HG03460 (cell line): ENCODE measurements around the gene NRXN3.

Source experiments
- ATAC-seq: cut with Tn5 transposase; IDR thresholded peaks from one replicate; pipeline ENCODE4 v1.9.1; 2021; ENCODE audit not compliant: unreplicated experiment

Gene NRXN3

DNA sequence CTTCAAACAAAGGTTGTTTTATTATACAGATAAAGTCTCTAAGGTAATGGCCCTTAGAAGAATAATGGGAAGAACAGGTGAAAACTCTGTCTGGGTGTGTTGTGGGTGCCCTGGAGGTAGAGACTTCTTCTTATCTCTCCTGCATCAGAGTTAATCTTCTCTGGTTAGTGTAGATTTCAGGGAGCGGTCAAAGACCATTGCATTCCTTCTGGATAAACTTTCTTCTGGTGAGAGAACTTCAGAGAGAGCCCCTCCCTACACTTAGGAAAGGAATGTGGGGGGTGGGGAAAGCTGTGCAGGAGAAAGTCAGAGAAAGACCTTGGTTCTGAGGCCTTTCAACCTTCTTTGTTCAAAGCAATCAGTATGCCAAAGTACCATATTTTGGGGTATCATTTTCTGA, 1382.6 kb downstream of the NRXN3 start:
- ATAC-seq: no peak

DNA sequence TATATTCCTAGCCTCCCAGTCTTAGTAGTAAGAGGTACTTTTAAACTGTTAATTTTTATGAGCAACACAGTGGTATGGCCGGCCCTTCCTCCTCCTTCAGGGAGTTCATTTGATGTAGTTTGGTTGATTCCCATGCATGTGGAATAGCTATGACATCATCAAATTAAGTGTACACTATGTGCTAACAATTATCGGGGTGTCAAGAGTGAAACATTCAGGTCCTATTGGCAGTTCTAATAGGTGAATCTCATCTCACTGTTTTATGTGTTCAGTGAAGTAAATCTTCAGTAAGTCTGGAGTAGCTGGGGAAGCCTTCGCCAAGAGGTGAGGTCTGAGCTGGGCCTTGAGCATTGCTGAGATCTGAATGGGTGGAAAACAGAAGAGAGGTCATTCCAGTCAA, 1384.6 kb downstream of the NRXN3 start:
- ATAC-seq: no peak

DNA sequence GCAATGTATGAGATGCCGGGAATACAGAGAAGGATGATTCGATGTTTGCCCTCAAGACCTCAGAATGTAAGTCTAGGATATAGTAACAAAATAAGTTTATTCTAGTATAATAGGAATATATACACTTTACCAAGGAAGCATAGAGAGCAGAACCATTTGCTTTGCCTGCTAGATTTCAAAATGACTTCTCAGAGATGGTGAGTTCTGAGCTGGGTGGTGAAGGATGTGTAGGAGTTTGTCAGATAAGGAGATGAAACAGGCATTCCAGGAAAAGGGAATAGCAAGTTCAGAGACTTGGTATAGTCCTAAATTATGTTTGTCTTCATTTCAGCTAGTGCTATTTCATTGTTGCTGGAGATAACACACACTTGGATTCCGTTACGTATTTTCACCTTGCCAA, 1385.3 kb downstream of the NRXN3 start:
- no peak for ATAC-seq

DNA sequence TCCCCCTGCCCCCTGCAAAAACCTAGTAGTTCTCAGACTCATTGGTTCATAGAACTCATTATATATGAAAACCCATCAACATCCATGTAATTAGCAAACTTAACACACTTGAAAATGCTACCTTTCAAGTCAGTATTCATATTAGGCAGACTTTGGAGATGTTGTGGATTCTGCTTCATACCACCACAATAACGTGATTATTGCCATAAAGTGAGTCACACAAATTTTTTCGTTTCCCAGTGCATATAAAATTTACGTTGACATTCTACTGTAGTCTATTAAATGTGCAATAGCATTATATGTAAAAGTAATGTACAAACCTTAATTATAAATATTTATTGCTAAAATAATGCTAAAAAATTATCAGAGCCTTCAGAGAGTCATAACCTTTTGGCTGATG, 1387.1 kb downstream of the NRXN3 start:
- ATAC-seq: no peak

DNA sequence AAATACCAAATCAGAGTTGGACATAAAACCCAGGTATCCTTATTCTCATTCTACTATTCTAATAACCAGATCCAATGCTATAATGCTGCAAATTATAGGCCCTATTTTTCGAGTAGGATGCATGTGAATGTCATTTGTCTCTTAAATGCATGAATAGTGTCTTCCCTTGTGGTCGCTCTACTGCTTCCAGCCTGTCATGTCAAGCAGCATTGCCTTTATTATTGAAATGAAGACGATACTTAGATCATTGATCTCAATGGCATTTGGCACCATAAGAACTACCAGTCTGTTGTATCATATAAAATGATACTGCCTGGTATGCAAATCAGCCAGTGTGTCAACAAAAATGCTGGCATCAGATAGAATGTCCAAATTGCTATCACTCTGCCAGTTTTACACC, 1392.0 kb downstream of the NRXN3 start:
- no peak for ATAC-seq

DNA sequence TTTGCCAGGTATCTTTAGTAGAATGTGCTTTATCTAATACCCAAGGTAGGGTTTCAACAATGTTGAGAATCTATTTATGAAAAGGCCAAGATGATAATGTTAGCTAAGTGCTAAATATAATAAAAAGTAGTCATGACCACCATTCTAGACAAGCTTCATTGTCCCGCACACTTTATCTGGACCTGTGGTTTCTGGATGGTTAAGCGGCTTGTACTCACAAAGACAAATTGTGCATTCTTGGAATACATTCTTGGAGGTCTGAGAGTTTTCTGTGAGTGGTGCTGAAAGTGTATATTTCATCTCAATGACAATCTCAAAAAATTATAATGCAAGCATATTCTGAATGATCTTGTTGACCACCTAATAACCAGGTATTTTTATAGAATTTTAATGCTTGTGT, 1394.2 kb downstream of the NRXN3 start:
- ATAC-seq: no peak

DNA sequence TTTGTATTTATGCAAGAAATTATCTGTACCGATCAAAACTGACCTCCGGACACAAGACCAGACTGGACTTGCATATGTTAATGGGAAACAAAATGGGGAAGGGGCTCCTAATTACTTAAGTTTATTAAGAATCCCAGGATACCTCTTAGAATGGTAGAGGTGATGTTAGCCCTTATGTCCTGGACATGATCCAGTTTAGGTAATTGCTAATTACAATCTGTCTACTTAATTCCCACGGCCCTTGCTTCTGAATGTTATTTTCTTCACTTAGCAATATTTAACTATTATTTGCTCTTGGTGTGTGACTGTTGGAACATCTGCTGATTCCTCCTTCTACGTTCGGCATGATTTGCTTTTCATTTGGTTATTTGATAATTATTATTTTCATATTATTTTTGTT, 1397.1 kb downstream of the NRXN3 start:
- no peak for ATAC-seq

DNA sequence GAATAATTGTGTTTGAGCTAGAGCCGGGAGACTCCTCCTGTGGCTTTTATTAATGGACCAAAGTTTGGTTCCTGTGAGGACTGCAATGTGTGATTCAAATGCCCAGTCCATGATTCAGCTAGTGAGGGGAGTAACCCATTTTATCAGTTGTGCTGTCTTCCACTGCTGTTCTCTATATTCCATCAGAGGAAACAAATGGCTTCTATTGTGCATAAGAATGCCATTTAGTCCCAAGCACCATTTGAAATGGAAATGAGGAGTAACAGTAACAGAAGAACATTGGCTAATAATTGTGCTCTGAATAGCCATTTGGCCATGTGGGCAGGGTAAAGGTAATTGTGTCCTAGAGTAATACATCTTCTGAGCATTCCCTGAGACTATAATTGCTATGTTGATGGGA, 1398.4 kb downstream of the NRXN3 start:
- ATAC-seq: no peak

DNA sequence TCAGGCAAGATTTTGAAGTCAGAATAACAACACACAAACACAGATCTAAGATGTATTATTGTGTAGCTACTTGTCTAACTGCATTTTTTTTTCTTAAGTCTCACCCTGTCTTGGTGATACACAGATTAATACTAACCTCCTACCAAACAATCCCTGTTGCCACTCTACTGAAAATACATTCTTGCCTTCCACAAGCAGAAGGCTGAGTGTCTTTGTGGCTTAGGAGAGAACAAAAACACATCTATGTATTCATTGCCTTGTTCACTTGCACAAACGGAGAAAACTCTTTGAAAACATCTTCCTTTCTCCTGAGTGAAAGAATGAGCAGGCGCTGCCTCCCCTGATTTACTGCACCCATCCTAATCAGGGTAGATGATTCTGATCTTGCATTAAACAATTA, 1398.9 kb downstream of the NRXN3 start:
- ATAC-seq: no peak

DNA sequence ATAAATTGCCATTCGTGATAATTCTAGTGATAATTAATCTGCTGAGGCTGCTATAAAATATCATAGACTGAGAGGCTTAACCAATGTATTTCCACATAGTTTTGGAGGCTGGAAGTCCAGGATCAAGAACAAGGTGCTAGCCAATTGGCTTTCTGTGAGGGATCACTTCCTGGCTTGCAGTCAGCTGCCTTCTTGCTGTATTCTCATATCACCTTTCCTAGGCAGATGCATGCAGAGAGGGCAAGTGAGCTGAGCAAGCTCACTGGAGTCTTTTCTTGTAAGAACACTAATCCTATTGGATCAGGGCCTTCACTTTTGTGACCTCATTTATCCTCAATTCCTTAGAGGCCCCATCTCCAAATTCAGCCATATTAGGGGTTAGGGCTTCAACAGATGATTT, 1400.5 kb downstream of the NRXN3 start:
- no peak for ATAC-seq

DNA sequence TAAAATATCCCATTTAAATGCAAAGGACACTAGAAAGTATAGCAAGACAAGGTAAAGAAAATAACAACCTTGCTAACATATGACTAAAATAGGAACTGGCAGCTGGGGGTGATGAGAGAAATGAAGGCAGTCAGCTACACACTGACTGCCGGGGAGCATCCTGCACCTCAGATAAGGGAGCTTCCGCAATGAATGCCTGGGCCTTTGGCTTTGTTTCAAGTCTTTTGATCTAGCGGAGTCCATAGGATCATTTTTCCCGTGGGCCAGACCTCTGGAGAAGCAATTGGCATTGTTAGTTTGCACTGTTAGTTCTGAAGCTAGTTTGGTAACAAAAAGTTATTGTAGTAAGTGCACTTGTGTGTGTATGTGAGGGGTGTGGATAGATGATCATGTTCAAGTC, 1401.2 kb downstream of the NRXN3 start:
- ATAC-seq: no peak

DNA sequence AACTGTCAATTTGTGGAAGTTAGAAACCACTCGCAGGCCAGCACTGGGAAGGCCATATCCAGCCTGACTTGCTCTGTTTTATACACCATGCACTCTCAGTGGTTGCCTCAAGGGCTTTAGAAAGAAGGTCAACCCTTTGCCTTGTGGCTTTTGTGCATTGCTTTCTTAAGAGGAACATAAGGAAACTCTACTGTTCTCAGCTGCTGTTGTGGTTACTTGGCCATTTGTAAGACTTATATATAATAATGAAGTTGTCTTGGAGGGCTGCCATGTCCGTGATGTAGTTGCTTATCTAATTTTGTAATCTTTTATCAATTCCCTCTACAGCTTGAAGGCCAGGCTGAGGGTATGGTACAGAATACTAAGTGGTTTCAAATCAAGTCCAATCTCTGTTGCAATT, 1403.3 kb downstream of the NRXN3 start:
- no peak for ATAC-seq

DNA sequence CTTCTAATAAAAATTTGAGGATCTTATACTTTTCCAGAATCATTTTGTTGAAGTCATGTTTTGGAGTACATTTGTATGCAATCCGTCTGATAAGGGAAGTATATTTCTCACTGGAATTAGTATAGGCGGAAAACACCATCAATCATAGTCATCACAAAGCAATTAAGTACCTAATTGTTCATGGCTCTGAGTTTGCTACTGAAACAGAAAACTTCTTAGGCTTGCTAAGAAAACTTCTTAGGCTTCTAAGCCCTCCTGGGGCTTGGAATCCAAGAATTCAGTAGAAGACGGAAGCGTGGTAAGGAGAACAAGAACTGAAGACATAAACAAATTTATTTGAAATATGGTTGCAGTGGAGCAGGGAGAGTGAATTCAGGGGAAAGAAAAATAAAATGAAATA, 1404.9 kb downstream of the NRXN3 start:
- ATAC-seq: no peak

DNA sequence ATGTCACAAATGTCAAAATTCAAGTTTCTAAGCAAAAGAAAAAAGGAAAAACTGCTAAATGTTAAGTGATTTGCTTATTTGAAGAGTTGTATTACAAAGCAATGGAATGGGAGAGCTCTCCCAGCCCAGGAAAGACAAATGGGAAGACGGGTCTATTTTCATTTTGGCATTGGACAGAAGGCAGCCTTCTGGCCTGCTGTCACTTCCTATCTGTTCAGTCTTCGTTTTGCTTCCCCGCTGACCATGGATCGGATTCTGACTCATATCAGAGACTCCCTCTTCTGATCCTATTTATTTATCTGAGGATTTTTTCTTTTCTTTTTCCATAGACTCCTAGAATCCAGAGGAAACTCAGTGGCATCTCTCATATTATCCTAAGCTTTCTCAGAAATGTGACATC, 1406.3 kb downstream of the NRXN3 start:
- no peak for ATAC-seq

DNA sequence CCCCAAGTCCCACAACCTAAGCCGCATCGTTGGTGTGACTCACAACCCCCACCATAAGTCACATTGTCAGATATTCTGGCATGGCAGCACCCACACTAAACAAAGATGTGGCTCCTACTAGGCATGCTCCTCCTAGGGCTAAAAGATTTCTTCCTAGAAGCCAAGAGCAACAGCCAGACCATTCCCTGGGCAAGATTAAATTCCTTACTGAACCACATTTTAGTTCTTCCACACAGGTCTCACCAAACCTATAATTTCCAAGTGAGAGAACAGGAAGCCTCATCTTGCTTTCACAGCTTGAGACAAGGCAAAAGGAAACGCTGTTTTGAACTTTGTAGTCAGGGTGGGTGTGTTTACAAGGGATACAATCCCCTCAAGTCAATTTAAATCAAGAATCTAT, 1408.3 kb downstream of the NRXN3 start:
- no peak for ATAC-seq

DNA sequence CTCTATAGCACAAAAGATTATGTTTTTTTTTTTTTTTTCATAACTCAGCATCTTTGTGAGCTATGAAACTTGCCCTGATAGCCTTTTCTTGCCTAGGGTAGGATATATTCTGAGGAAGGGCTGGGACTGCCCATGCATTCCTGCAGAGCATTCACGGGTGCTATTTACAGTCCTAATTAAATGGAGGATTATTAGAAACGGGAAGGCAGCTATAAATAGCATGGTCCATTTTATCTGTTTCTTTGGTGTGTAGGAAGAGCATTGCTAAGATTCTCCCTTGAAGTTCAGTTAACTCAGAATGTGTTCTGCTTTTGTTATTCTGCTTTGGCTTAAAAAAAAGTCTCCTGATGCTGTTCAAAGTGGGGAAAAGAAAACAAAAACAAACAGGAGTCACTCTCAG, 1410.2 kb downstream of the NRXN3 start:
- ATAC-seq: no peak

DNA sequence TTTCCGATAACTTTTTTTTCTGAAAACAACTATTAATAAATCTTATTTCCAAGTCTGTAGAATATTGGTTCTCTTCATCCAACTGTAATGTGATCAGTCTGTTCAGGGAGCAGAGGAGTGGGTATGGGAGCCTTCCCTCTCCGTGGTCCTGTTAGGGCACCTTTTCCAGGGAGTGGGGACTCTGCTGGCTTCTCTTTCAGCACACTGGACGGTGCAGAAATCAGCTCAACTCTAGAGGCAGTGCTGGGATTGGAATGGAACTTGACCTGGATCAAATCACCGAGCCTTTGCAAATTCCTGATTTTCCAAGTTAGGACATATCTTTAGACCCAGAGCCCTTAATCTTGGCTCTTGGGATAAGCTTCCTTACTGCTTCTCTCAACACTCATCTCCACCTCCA, 1410.7 kb downstream of the NRXN3 start:
- ATAC-seq: no peak

DNA sequence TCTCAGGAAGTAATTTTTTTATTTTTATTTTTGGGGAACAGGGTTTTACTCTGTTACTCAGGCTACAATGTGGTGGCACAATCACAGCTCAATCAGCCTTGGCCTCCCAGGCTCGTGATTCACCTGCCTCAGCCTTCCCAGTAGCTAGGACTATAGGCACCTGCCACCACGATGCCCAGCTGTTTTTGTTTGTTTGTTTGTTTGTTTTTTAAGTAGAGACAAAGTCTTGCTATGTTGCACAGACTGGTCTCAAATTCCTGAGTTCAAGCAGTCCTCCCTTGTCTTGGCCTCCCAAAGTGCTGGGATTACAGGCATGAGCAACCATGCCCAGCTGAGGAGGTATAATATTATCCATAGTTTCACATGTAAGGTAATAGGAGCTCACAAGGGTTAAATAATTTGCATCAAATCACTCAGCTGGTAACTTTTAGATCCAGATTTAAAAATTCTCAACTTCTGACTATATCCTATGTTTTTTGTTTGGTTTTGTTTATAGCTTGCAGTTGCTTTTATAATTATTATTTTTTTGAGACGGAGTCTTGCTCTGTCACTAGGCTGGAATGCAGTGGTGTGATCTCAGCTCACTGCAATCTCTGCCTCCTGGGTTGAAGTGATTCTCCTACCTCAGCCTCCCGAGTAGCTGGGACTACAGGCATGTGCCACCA, 1411.9 kb downstream of the NRXN3 start:
- no peak for ATAC-seq

DNA sequence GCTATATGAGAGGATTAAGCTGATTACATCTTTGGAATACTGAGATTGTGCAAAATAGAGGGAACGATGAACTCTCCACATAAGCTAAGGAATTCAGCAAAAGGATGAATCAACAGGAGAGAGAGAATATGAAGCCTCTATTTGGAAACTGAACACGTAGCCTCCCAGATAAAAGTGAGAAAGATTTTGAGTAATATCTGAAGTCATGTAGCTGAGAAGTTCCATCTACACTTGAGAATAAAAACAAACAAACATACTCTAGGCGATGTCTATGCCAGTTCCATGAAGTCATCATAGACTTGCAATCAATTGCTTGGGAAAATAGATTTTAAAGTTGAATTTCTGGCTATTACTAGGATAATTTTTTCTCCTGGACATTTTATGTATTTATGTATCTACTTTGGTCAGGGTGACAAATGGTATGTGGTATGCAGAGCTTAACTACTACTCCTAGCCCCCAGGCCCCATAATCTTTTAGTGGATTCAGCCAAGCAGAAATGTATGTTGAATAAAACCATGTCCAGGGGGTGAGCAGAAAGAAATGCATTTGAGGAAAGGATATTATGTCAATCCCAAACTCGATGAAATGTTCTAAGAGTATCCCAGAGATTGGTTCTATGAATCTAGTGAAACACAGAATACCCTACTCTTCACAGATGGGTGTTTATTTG, 1413.7 kb downstream of the NRXN3 start:
- ATAC-seq: no peak

DNA sequence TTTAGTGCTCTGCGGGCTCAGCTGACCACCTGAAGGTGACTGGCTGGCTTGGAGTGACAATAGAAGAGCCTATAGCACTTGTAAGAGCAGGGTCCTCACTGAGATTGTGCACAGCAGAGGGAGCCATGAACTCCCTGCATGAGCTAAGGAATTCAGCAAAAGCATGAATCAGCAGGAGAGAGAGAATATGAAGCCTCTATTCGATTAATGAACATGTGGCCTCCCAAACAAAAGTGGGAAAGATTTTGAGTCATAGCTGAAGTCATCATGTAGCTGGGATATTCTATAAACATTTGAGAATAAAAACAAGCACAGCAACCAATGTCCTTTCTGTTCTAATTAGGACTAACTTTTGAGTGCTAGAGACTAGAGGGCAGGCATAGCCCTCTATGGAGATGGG, 1414.5 kb downstream of the NRXN3 start:
- no peak for ATAC-seq

DNA sequence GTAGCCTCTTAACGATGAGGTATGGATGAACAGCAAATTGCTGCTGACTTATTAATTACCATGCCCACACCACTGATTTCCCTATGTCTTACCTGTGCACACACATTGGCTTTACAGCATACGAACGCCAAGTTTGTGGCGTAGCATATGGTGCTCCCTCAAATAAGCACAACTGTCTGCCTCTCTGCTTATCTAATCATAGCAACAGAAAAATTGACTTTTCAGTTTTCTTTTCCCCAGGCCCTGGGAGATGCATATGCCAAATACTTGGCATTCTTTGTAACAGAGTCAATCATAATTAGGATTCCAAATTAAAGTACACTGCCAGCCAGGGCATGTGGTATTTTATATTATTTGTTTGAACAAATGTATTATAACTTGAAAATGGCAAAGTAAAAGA, 1415.7 kb downstream of the NRXN3 start:
- no peak for ATAC-seq

DNA sequence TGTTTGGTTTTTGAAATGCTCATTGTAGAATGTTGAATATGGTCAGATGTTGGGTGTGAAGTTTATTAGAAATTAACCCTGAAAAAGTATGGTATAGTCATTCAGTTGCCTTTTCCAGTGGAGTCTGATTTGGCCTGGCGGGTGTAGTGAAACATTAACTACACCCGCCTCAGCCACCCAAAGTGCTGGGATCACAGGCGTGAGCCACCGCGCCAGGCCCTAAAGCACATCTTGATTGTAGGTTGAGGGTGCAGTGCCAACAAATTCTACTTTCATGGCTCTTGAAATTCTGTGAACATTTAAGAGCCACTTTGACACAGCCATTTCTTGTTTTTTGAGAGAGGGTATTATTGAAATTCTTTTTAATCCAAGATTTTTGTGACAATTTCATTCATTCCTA, 1416.2 kb downstream of the NRXN3 start:
- no peak for ATAC-seq

DNA sequence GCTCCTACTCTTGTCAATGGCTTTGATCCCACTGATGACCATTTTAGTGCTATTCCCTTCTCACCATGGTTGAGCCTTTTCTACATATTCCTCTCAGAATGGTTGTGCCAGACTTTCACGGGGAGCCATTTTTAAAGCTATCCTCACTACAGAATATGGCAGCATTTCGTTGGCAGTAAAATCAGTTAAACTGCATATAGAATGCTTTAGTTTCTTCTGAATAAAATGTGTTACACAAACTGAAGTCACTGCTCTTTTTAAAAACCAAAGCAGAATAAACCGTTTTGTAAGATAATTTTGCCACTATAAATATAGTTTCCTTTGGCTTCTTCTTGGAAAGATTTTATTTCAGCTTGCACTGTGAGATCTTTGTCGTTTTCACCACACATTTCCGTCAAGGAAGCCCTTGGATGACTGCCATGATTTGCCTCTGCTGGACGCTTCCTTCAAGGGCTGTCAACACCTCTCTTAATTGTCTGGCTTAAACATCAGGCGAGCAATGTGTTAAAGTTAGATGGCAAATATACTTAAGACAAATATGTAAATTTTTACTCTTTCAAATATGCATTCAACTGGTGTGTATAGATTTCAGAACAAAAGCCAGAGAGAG, 1416.9 kb downstream of the NRXN3 start:
- no peak for ATAC-seq
